Glutamatergic neuron (in vitro differentiated cells): ENCODE data around the gene SERPINB10. TPM values are rescaled to one million over a fixed set of nuclear protein-coding genes. Genes with fewer than 3 reads are reported as not detected.
"Not testable (repeated sequence)": the region's sequence is repeated elsewhere in the genome, so short reads cannot be mapped to it uniquely, and the experiment has no call there.

Experiments used
- DNase-seq: peaks from one replicate; pipeline ENCODE4 v3.0.0; 2022
- H3K27ac Mint-ChIP-seq: one replicate; pipeline ENCODE4 v1.8.0; 2020; ENCODE audit warnings: mild to moderate bottlenecking, mixed read lengths, inconsistent platforms; ENCODE audit not compliant: unreplicated experiment
- H3K27me3 Mint-ChIP-seq: one replicate; pipeline ENCODE4 v1.8.0; 2020; ENCODE audit warnings: mild to moderate bottlenecking, moderate library complexity, mixed read lengths, inconsistent platforms; ENCODE audit not compliant: unreplicated experiment
- H3K36me3 Mint-ChIP-seq: one replicate; pipeline ENCODE4 v1.8.0; 2020; ENCODE audit warnings: mild to moderate bottlenecking, mixed read lengths, inconsistent platforms; ENCODE audit not compliant: unreplicated experiment
- H3K4me1 Mint-ChIP-seq: one replicate; pipeline ENCODE4 v1.8.0; 2020; ENCODE audit warnings: mild to moderate bottlenecking, low read depth, mixed read lengths, inconsistent platforms; ENCODE audit not compliant: unreplicated experiment
- H3K4me3 Mint-ChIP-seq: one replicate; pipeline ENCODE4 v1.8.0; 2020; ENCODE audit warnings: mild to moderate bottlenecking, mixed read lengths, inconsistent platforms; ENCODE audit not compliant: unreplicated experiment
- H3K9me3 Mint-ChIP-seq: one replicate; pipeline ENCODE4 v1.8.0; 2020; ENCODE audit warnings: mild to moderate bottlenecking, moderate library complexity, mixed read lengths, inconsistent platforms; ENCODE audit not compliant: unreplicated experiment
- CTCF ChIP-seq: fragments of 200-600 bp; sonication (generic); IDR thresholded peaks from one replicate; pipeline ENCODE4 v1.5.0; 2021; ENCODE audit not compliant: partially characterized antibody, unreplicated experiment
- total RNA-seq: library from RNA; stranded (reverse); fragmentation: NEBNext Ultra II Directional; extraction: Animal tissue kit (Norgen Biotek cat#: 25700); gene quantifications from one replicate; pipeline ENCODE4 v1.2.1, GENCODE V29; 2021; ENCODE audit not compliant: unreplicated experiment

SERPINB10 gene
- total RNA-seq, 1 donor from 2014 or later = not detected

- Mint-ChIP-seq H3K9me3 (no peaks in the 10 kb centered on the region), H3K27me3 (no peaks in the 10 kb centered on the region), H3K4me3 (no peak overlapping the region), H3K36me3 (no peaks in the 10 kb centered on the region), H3K4me1 (no peaks in the 10 kb centered on the region), H3K27ac (no peak overlapping the region)
- DNase-seq = no peak
- TF ChIP-seq CTCF = no peak
Observed at GRCh38 chr18:63928331-63928730, 20.6 kb downstream of the SERPINB10 start.

- H3K36me3 Mint-ChIP-seq, H3K9me3 Mint-ChIP-seq, H3K27ac Mint-ChIP-seq, DNase-seq, H3K4me1 Mint-ChIP-seq, H3K4me3 Mint-ChIP-seq, H3K27me3 Mint-ChIP-seq: not testable (repeated sequence)
Observed at GRCh38 chr18:63929369-63929768, 21.6 kb downstream of the SERPINB10 start.

GRCh38 chr18:63930773-63931354 lies 23.1 kb downstream of the SERPINB10 start:
- TF ChIP-seq CTCF = no peak
- Mint-ChIP-seq H3K4me3 (no peak overlapping the region), H3K36me3 (no peaks in the 10 kb centered on the region), H3K27ac (no peak overlapping the region), H3K4me1 (no peaks in the 10 kb centered on the region), H3K9me3 (no peaks in the 10 kb centered on the region), H3K27me3 (no peaks in the 10 kb centered on the region)
- DNase-seq = no peak

GRCh38 chr18:63936156-63936931 lies 28.6 kb downstream of the SERPINB10 start:
- TF ChIP-seq CTCF = peak; percentile 50
- Mint-ChIP-seq H3K36me3 (no peaks in the 10 kb centered on the region), H3K27me3 (no peaks in the 10 kb centered on the region), H3K4me1 (no peaks in the 10 kb centered on the region), H3K9me3 (no peaks in the 10 kb centered on the region), H3K4me3 (peak overlapping the region; percentile 88), H3K27ac (no peak overlapping the region)
- DNase-seq = peak; percentile 88

- Mint-ChIP-seq H3K27ac (no peak overlapping the region), H3K27me3 (peaks cover 2% of the 10 kb centered on the region), H3K4me3 (no peak overlapping the region), H3K36me3 (no peaks in the 10 kb centered on the region), H3K4me1 (no peaks in the 10 kb centered on the region), H3K9me3 (no peaks in the 10 kb centered on the region)
- DNase-seq = no peak
- TF ChIP-seq CTCF = no peak
Observed at GRCh38 chr18:63936932-63937393, 29.2 kb downstream of the SERPINB10 start.
